H1 (cell line): Measurements from ENCODE around the gene POC1B. TPM values are rescaled to one million over a fixed set of nuclear protein-coding genes. Genes with fewer than 3 reads are reported as not detected.

Experiments used
- CTCF ChIA-PET: fragments of 300-600 bp; sonication (Branson Sonifier 250); formaldehyde crosslinking; loops from one replicate; lab custom pipeline; 2021; ENCODE audit not compliant: partially characterized antibody; lab: Charles Lee
- POLR2A ChIA-PET: fragments of 300-600 bp; sonication (Branson Sonifier 250); formaldehyde crosslinking; loops from one replicate; lab custom pipeline; 2021; ENCODE audit warnings: inconsistent platforms; ENCODE audit not compliant: partially characterized antibody; lab: Charles Lee
- DNase-seq, 2 experiments: peaks; one replicate each; pipeline versions ENCODE4 v3.0.0 to v3.0.0-alpha.2; 2010 to 2022; ENCODE audit warnings: low spot score in 2 of 2, low read depth in 1 of 2, mixed read lengths in 1 of 2
- FAIRE-seq: peaks from 2 replicates; lab custom pipeline; 2011; peaks lifted over from hg19 to GRCh38; lab: Jason Lieb, UNC
- H2AFZ ChIP-seq: 2 replicates; pipeline ENCODE4 v1.8.1; 2012; ENCODE audit warnings: low read length, inconsistent platforms
- H2AK5ac ChIP-seq: 2 replicates; pipeline ENCODE4 v1.6.1; 2013; ENCODE audit warnings: low read depth, low read length
- H2BK120ac ChIP-seq: replicated peaks from 2 replicates; pipeline ENCODE3; 2013; ENCODE audit warnings: low read depth, low read length, inconsistent platforms
- H2BK12ac ChIP-seq: 2 replicates; pipeline ENCODE4 v1.6.1; 2013; ENCODE audit warnings: low read depth, low read length
- H2BK15ac ChIP-seq: 2 replicates; pipeline ENCODE4 v1.6.1; 2013; ENCODE audit warnings: low read length
- H2BK20ac ChIP-seq: 2 replicates; pipeline ENCODE4 v1.6.1; 2013; ENCODE audit warnings: low read length
- H2BK5ac ChIP-seq: 2 replicates; pipeline ENCODE4 v1.6.1; 2013; ENCODE audit warnings: low read depth, low read length
- H3K14ac ChIP-seq: 2 replicates; pipeline ENCODE4 v1.6.1; 2013; ENCODE audit warnings: inconsistent platforms; ENCODE audit not compliant: insufficient read length
- H3K18ac ChIP-seq: 2 replicates; pipeline ENCODE4 v1.6.1; 2013; ENCODE audit warnings: low read length; ENCODE audit errors: extremely low read depth
- H3K23ac ChIP-seq: 2 replicates; pipeline ENCODE4 v1.6.1; 2013; ENCODE audit warnings: inconsistent platforms; ENCODE audit not compliant: insufficient read length
- H3K23me2 ChIP-seq: 2 replicates; pipeline ENCODE4 v1.6.1; 2013; ENCODE audit warnings: low read depth, low read length
- H3K27ac ChIP-seq: 2 replicates; pipeline ENCODE4 v1.6.1; 2011; ENCODE audit warnings: low read depth, low read length, inconsistent platforms
- H3K27me3 ChIP-seq, 4 experiments: replicated peaks in 1 of 4; 1 replicate in 1 of 4; 2 replicates in 3 of 4; pipeline versions ENCODE4 v1.6.1 to v1.8.1; 2011 to 2013; ENCODE audit warnings: low read length in 3 of 4, mild to moderate bottlenecking in 3 of 4, inconsistent platforms in 2 of 4, mixed read lengths in 2 of 4, moderate library complexity in 1 of 4; ENCODE audit not compliant: control insufficient read depth in 3 of 4, insufficient read depth in 3 of 4; ENCODE audit errors: extremely low read depth in 1 of 4
- H3K36me3 ChIP-seq, 4 experiments: 2 replicates each; pipeline versions ENCODE4 v1.6.1 to v1.8.1; 2011 to 2013; ENCODE audit warnings: mild to moderate bottlenecking in 4 of 4, low read length in 3 of 4, moderate library complexity in 2 of 4, control low read depth in 1 of 4, inconsistent platforms in 1 of 4; ENCODE audit not compliant: insufficient read depth in 4 of 4, control insufficient read depth in 2 of 4
- H3K4ac ChIP-seq: replicated peaks from 2 replicates; pipeline ENCODE3; 2013; ENCODE audit warnings: low read length, low read depth, mixed read lengths, inconsistent platforms; ENCODE audit not compliant: insufficient read length
- H3K4me1 ChIP-seq, 4 experiments: replicated peaks in 1 of 4; 1 replicate in 1 of 4; 2 replicates in 3 of 4; pipeline versions ENCODE4 v1.6.1 to v1.8.1; 2011 to 2013; ENCODE audit warnings: low read length in 3 of 4, inconsistent platforms in 2 of 4, mixed read lengths in 1 of 4; ENCODE audit not compliant: insufficient read depth in 4 of 4, control insufficient read depth in 3 of 4
- H3K4me2 ChIP-seq, 2 experiments: 2 replicates each; pipeline versions ENCODE4 v1.6.1 to v1.8.1; 2011 to 2013; ENCODE audit warnings: low read depth in 2 of 2, low read length in 2 of 2, control low read depth in 1 of 2, inconsistent platforms in 1 of 2, mild to moderate bottlenecking in 1 of 2; ENCODE audit not compliant: insufficient read depth in 1 of 2
- H3K4me3 ChIP-seq, 4 experiments: fragments of 200-600, 300-600 bp in 1 of 4; sonication (generic), shearing (Covaris generic), sonication (Bioruptor Twin) in 1 of 4; 2 replicates each; pipeline versions ENCODE4 v1.5.1 to v1.8.1; 2011 to 2016; ENCODE audit warnings: low read length in 4 of 4, low read depth in 3 of 4, control low read depth in 2 of 4, inconsistent platforms in 2 of 4, mild to moderate bottlenecking in 2 of 4, mixed read lengths in 1 of 4, moderate library complexity in 1 of 4; ENCODE audit not compliant: insufficient read depth in 2 of 4; ENCODE audit errors: extremely low read depth in 1 of 4
- H3K56ac ChIP-seq: replicated peaks from 2 replicates; pipeline ENCODE3; 2013; ENCODE audit warnings: low read depth, mild to moderate bottlenecking, mixed read lengths, low read length, inconsistent platforms; ENCODE audit not compliant: insufficient read length
- H3K79me1 ChIP-seq: 2 replicates; pipeline ENCODE4 v1.6.1; 2013; ENCODE audit warnings: low read depth, low read length, control low read depth
- H3K79me2 ChIP-seq, 2 experiments: 2 replicates each; pipeline versions ENCODE4 v1.6.1 to v1.8.1; 2012 to 2013; ENCODE audit warnings: low read length in 2 of 2, mild to moderate bottlenecking in 2 of 2, inconsistent platforms in 1 of 2; ENCODE audit not compliant: insufficient read depth in 2 of 2, control insufficient read depth in 1 of 2
- H3K9ac ChIP-seq, 4 experiments: replicated peaks in 1 of 4; 1 replicate in 1 of 4; 2 replicates in 3 of 4; pipeline versions ENCODE4 v1.6.1 to v1.8.1; 2011 to 2013; ENCODE audit warnings: low read depth in 3 of 4, low read length in 3 of 4, control low read depth in 2 of 4, mild to moderate bottlenecking in 2 of 4, moderate library complexity in 2 of 4, inconsistent platforms in 1 of 4; ENCODE audit errors: extremely low read depth in 1 of 4
- H3K9me3 ChIP-seq, 2 experiments: 2 replicates each; pipeline versions ENCODE4 v1.6.1 to v1.8.1; 2012 to 2013; ENCODE audit warnings: mild to moderate bottlenecking in 2 of 2, moderate library complexity in 2 of 2, control low read depth in 1 of 2, inconsistent platforms in 1 of 2, low read depth in 1 of 2, low read length in 1 of 2, mixed read lengths in 1 of 2; ENCODE audit not compliant: insufficient read depth in 2 of 2
- H4K20me1 ChIP-seq, 2 experiments: replicated peaks in 1 of 2; 2 replicates each; pipeline versions ENCODE3 to v1.8.1; 2011 to 2013; ENCODE audit warnings: inconsistent platforms in 2 of 2, low read length in 2 of 2, mild to moderate bottlenecking in 1 of 2; ENCODE audit not compliant: insufficient read depth in 2 of 2, control insufficient read depth in 1 of 2
- H4K5ac ChIP-seq: 2 replicates; pipeline ENCODE4 v1.6.1; 2013; ENCODE audit warnings: low read length, low read depth, mixed read lengths, inconsistent platforms; ENCODE audit not compliant: insufficient read length
- H4K8ac ChIP-seq: 2 replicates; pipeline ENCODE4 v1.8.0; 2013; ENCODE audit warnings: mild to moderate bottlenecking, moderate library complexity, low read length, inconsistent platforms; ENCODE audit not compliant: insufficient read depth; ENCODE audit errors: extremely low read depth
- H4K91ac ChIP-seq: replicated peaks from 2 replicates; pipeline ENCODE3; 2013; ENCODE audit warnings: low read length, mixed read lengths, inconsistent platforms; ENCODE audit not compliant: insufficient read length
- BRCA1 ChIP-seq: IDR thresholded peaks from 2 replicates; pipeline ENCODE4 v1.6.1; 2012; ENCODE audit warnings: low read depth, low read length, improper control_type of control experiment
- CBX5 ChIP-seq: fragments of 300-800, 300-1000 bp; sonication (generic); IDR thresholded peaks from 2 replicates; pipeline ENCODE4 v1.7.1; 2016; ENCODE audit warnings: antibody characterized with exemption, low read length, low read depth
- CTBP2 ChIP-seq: IDR thresholded peaks from 2 replicates; pipeline ENCODE4 v1.7.0; 2011; ENCODE audit warnings: borderline replicate concordance, mild to moderate bottlenecking, moderate library complexity, mixed read lengths, low read length; ENCODE audit not compliant: insufficient read depth, insufficient read length
- FOSL1 ChIP-seq: IDR thresholded peaks from 2 replicates; pipeline ENCODE4 v1.6.1; 2011; ENCODE audit warnings: mild to moderate bottlenecking, low read depth, low read length, moderate library complexity; ENCODE audit not compliant: insufficient read depth
- HDAC2 ChIP-seq, 2 experiments: fragments of 300-600 bp in 1 of 2; sonication (generic) in 1 of 2; IDR thresholded peaks; 2 replicates each; pipeline ENCODE4 v1.6.1; 2011 to 2012; ENCODE audit warnings: low read depth in 2 of 2, low read length in 2 of 2, mild to moderate bottlenecking in 2 of 2, moderate library complexity in 2 of 2, borderline replicate concordance in 1 of 2, inconsistent platforms in 1 of 2
- PHF8 ChIP-seq: fragments of 200-600 bp; sonication (generic); conservative IDR thresholded peaks from 2 replicates; pipeline ENCODE4 v1.7.1; 2012; ENCODE audit warnings: low read depth, mild to moderate bottlenecking, inconsistent platforms, low read length, moderate library complexity
- RBBP5 ChIP-seq: IDR thresholded peaks from 2 replicates; pipeline ENCODE4 v1.7.1; 2012; ENCODE audit warnings: low read depth, mild to moderate bottlenecking, inconsistent platforms, low read length, moderate library complexity, borderline replicate concordance
- SIN3A ChIP-seq, 2 experiments: IDR thresholded peaks in 1 of 2; conservative IDR thresholded peaks in 1 of 2; 2 replicates each; pipeline ENCODE4 v1.6.1; 2011 to 2012; ENCODE audit warnings: low read length in 2 of 2, improper control_type of control experiment in 1 of 2, low read depth in 1 of 2, mild to moderate bottlenecking in 1 of 2
- WGBS, 2 experiments: shearing (Covaris generic) in 1 of 2; methylation state at CpG; one replicate each; pipeline versions ENCODE4 v1.1.6 to v1.1.7; 2013 to 2015; ENCODE audit warnings: low lambda C conversion rate in 2 of 2, mixed read lengths in 2 of 2, inconsistent platforms in 1 of 2, low coverage in 1 of 2, missing lambda C conversion rate in 1 of 2; ENCODE audit not compliant: insufficient replicate concordance in 2 of 2, insufficient coverage in 1 of 2, insufficient read length in 1 of 2; ENCODE audit errors: extremely low coverage in 1 of 2, missing lambda C conversion rate in 1 of 2; 5-methylcytosine and 5-hydroxymethylcytosine counted together
- polyA plus RNA-seq, 7 experiments: library from polyadenylated mRNA; depleted of rRNA in 3 of 7; stranded (reverse) in 5 of 7; unstranded in 2 of 7; fragments of >200 nt in 5 of 7; fragments of 200-250 nt in 2 of 7; gene quantifications; 1 replicate in 5 of 7; 2 replicates in 1 of 7; 4 replicates in 1 of 7; pipeline versions ENCODE4 v1.2.1 to v1.2.3, GENCODE V29; 2011 to 2013; ENCODE audit warnings: missing spikeins in 2 of 7, mixed read lengths in 2 of 7
- total RNA-seq: library from RNA; stranded (reverse); fragmentation: NEBNext Ultra II Directional; extraction: Animal tissue kit (Norgen Biotek cat#: 25700); gene quantifications from 2 replicates; pipeline ENCODE4 v1.2.1, GENCODE V29; 2021
- TF ChIP-seq, protein P1 (sequence below): IDR thresholded peaks from 2 replicates; pipeline ENCODE4 v1.6.1; 2011; ENCODE audit warnings: low read depth, mild to moderate bottlenecking, low read length; ENCODE audit not compliant: insufficient read depth

The POC1B gene
- total and polyA plus RNA-seq, 2 of the 8 experiments (the other 6 are each of a cell fraction or from before 2014, with no cell fraction given) = 7.5 to 16.3 TPM

DNA sequence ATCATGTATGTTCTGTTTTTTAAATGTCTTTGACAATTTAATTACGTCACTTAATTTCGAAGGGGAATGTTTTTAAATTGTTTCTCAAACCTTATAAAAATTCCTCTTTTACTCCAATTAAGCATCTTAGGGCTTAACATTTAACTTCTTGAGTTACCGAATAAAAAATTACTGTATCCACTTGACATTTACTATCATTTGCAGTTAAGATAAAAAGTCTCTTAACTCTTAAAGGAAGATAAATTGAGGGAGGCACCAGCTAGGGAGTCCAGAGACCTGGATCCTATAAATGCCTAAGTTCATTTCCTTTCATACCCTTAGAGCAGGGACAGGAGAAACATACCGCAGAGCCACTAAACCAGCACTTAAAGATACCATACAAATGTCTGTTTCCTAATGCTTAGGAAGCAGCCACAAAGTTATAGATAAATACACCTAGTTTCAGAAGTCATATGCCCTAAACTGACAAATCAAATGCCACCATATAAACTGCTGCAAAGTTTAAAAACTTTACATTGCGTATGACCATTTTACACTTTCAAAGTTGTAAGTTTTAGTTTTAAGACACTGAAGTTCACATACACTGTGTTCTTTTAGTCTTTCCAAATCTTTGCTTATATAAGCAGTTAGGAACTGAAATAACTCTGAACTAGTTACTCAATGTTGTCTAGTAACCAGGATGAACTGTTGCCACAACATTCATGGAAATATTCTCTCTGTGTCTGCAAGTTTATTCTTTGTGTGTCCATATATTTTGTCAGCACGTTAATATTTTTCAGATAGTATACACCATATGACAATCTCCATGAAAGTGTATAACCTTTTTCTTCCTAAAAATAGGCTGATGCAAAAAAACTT, 72.5 kb downstream of the POC1B start:
- no peak for FAIRE-seq
- Histone ChIP-seq H3K36me3 (no peaks in the 10 kb centered on the region), H2BK120ac (no peak overlapping the region), H3K27me3 (no peaks in the 10 kb centered on the region), H4K20me1 (no peaks in the 10 kb centered on the region), H2AFZ (no peak overlapping the region), H3K4ac (no peak overlapping the region), H3K4me1 (peaks cover 0 to 10% (median 6%) of the 10 kb centered on the region in 4 experiments; a peak in 3 of 7 replicates), H3K9ac (no peak overlapping the region), H3K18ac (no peak overlapping the region), H4K8ac (no peak overlapping the region), H3K14ac (no peak overlapping the region), H3K27ac (no peak overlapping the region), H2BK5ac (peak overlapping the region; percentile 14; the same call in 1 of the 2 replicates), H2AK5ac (no peak overlapping the region), H3K4me3 (no peak overlapping the region), H4K91ac (no peak overlapping the region), H3K79me1 (no peaks in the 10 kb centered on the region), H2BK12ac (no peak overlapping the region), H2BK15ac (no peak overlapping the region), H4K5ac (no peak overlapping the region), H3K79me2 (no peaks in the 10 kb centered on the region), H2BK20ac (no peak overlapping the region), H3K23ac (no peak overlapping the region), H3K9me3 (no peaks in the 10 kb centered on the region), H3K23me2 (no peaks in the 10 kb centered on the region), H3K4me2 (no peak overlapping the region), H3K56ac (no peak overlapping the region)
- CTCF ChIA-PET = interaction anchor here (0.6 to 0.9 kb wide), 5 partner anchors 18 to 431 kb away, joined by 3 read pairs; no protein-coding TSS in a partner anchor
- POLR2A ChIA-PET = interaction anchor here (3.1 to 4.5 kb wide), 2 partner anchors 100 to 101 kb away, joined by 26 to 41 read pairs; partner anchors contain the start of gene DUSP6
- TF ChIP-seq CTBP2 = no peak
- TF ChIP-seq SIN3A (conservative IDR thresholded peaks at IDR 0.05 in 1 of 2, IDR thresholded peaks at IDR 0.05 in 1 of 2; ENCODE audit: low read depth in 1 of 2, low read length in 2 of 2) = no peak
- no peak for TF ChIP-seq FOSL1
- TF ChIP-seq BRCA1 = no peak
- TF ChIP-seq HDAC2 (IDR thresholded peaks at IDR 0.05; ENCODE audit: borderline replicate concordance in 1 of 2, low read depth in 2 of 2, low read length in 2 of 2) = no peak
- no peak for TF ChIP-seq RBBP5
- TF ChIP-seq, protein P1, sequence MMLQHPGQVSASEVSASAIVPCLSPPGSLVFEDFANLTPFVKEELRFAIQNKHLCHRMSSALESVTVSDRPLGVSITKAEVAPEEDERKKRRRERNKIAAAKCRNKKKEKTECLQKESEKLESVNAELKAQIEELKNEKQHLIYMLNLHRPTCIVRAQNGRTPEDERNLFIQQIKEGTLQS = no peak
- TF ChIP-seq PHF8 = no peak
- no peak for TF ChIP-seq CBX5
- DNase-seq = no peak
- WGBS, 2 experiments = 88% methylated on average over 6 of the region's 6 CpGs; no CpG with 5 or more reads in 1 of the 2 experiments
